Esophagus muscularis mucosa (tissue), 4 donors: ENCODE data around the gene PIK3C2B.

Experiments used
- EP300 ChIP-seq: sonication (generic); formaldehyde crosslinking; IDR thresholded peaks from one replicate; pipeline ENCODE4 v1.6.1; 2017; ENCODE audit warnings: antibody characterized with exemption
- POLR2A ChIP-seq: fragments of 450-650 bp; IDR thresholded peaks from one replicate; pipeline ENCODE4 v1.6.1; 2017; ENCODE audit warnings: antibody characterized with exemption, moderate library complexity, mild to moderate bottlenecking, low read depth
- TF ChIP-seq, protein P1 (sequence below), 3 experiments: fragments of 200-600 bp in 2 of 3; fragments of 450-650 bp in 1 of 3; sonication (generic) in 2 of 3; IDR thresholded peaks; one replicate each; pipeline ENCODE4 v1.5.1; 2017 to 2019; ENCODE audit warnings: antibody characterized with exemption in 3 of 3, mild to moderate bottlenecking in 2 of 3, moderate library complexity in 1 of 3

DNA sequence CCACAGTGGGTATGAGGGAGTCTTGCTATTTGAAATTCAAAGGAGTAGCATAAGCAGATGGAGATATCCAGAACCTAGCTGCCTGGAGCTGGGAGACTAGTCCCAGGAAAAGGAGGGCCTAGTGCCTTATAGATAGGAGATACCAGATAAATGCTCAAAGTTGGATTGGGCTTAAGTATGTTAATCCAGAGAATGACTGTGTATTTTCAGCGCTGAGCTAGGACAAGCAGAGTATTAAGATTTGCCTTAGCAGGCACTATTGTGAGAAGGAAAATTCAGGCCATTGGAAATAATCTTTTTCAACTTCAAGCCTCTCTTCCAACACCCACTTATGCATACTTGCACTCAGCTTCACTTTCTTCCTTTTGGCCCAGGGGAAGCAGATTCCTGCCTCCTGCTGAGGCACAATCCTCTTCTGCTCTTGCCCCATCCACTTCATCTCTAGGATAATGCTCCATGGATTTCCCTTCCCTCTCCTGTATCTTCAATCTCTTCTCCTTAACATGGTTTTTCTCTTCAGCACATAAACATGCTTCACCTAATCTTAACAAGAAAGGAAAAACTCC, 21.1 kb downstream of the PIK3C2B start:
- TF ChIP-seq POLR2A = no peak
- TF ChIP-seq, protein P1, sequence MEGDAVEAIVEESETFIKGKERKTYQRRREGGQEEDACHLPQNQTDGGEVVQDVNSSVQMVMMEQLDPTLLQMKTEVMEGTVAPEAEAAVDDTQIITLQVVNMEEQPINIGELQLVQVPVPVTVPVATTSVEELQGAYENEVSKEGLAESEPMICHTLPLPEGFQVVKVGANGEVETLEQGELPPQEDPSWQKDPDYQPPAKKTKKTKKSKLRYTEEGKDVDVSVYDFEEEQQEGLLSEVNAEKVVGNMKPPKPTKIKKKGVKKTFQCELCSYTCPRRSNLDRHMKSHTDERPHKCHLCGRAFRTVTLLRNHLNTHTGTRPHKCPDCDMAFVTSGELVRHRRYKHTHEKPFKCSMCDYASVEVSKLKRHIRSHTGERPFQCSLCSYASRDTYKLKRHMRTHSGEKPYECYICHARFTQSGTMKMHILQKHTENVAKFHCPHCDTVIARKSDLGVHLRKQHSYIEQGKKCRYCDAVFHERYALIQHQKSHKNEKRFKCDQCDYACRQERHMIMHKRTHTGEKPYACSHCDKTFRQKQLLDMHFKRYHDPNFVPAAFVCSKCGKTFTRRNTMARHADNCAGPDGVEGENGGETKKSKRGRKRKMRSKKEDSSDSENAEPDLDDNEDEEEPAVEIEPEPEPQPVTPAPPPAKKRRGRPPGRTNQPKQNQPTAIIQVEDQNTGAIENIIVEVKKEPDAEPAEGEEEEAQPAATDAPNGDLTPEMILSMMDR (IDR thresholded peaks at IDR 0.05) = no peak
- no peak for TF ChIP-seq EP300
